Measurements from ENCODE around the gene WIPF3. TPM values are rescaled to one million over a fixed set of nuclear protein-coding genes. Genes with fewer than 3 reads are reported as not detected.

WIPF3 gene
- 0.04 TPM for polyA plus RNA-seq (2013, experiment 1 of 2; ENCODE audit: insufficient read length)
- 0.24 TPM for polyA plus RNA-seq (2013, experiment 2 of 2; ENCODE audit: insufficient read length)

DNA sequence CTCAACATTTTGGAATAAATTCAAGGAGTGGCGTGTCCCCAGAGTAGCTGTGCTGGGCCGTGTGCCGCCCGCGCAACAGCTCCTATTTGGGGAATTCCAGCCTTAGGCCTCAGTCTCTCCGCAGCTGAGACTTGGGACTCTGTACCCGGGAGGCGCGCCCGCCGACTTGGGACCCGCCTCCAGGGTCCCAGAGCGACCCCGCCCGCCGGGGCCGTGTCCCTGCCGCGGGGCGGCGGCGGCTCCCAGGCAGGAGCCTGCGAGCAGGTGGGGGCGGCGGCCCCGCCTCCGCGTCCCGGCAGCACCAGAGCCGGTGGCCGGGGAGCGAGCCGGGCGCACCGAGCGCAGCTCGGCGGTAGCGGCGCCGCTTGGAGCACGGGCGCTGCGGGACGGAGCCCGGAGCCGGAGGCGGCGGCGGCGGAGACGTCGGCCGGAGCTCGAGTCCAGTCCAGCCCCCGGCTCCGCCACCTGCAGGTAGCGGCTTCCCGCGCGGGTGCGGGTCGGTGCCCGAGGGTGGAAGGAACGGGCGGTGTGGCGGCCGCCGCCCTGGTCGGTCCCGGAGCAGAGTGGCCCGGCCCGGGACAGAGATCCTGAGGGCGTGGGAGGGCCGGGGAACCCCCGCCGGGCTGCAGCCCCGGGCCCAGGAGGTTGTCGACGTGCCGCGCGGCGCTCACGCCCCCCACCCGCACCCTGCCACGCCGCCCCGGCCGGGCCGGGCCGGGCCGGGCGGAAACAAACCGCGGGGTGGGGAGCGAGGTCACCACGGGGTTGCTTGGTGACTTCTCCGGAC, at the start of gene WIPF3:
WIPF3 (plus strand) TSS at position 301 of the 787 bp plus-strand sequence. CDS start 28,217 bp downstream, outside the sequence.
- no peak for DNase-seq

- peak; percentile 2 for DNase-seq
Measured at GRCh38 chr7:29763266-29763665, 43.0 kb upstream of the WIPF3 start.

DNA sequence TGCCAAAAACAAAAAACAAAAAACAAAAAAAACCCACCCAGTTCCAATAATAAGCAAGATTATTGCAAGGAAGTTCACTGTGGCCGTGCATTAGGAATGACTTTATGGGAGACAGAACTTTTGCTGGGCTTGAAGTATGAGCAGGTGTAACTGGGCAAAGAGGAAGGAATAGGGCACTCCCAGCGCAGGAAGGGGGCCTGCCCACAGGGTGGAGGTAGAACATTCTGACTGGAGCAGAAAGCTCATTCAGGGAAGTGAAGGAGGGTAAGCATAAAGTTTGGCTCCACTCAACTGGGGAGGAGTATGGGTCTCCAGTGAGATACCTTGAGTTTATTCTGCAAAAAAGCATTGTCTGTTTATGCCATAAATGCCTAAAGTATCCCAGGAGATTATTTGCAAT, 42.1 kb upstream of the WIPF3 start:
- no peak for DNase-seq

GRCh38 chr7:29765490-29765889, 40.8 kb upstream of the WIPF3 start:
- no peak for DNase-seq

- DNase-seq = no peak
Measured at GRCh38 chr7:29770371-29770770, 35.9 kb upstream of the WIPF3 start.

- DNase-seq = no peak
Measured at GRCh38 chr7:29771081-29771816, 35.1 kb upstream of the WIPF3 start.

DNA sequence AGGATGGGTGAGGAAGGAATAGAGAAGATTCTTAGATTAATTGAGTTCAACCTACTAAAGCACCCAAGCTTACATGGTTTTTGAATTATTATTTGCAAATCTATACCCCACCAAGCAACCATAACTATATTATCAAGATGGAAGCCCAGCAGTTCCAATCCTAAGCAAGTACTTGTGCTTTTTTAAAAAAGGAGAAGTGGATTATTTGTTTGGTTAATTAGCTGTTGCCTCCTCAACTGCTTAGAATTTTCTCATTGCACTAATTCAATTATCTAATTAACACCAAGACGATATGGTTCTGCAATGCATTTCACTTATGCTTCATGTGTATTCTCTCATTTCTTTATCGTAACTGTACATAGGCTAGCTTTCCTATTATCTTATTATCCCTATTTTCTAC, 27.3 kb upstream of the WIPF3 start:
- no peak for DNase-seq

DNA sequence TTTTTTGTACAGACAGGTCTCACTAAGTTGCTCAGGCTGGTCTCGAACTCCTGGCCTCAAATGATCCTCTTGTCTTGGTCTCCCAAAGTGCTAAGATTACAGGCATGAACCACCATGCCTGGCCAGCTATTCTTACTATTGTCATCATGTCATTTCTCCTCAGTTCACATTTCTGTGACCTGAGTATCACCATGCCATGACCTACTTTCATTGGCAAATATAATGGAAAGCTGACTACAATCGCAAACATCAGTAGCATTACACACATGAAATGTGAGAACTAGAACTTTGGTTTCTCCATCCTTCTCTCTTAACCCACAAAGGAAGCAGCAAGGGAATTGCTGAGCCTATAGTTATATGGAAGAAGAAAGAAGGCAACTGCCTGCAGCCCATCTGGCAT, 26.0 kb upstream of the WIPF3 start:
- DNase-seq = no peak

DNA sequence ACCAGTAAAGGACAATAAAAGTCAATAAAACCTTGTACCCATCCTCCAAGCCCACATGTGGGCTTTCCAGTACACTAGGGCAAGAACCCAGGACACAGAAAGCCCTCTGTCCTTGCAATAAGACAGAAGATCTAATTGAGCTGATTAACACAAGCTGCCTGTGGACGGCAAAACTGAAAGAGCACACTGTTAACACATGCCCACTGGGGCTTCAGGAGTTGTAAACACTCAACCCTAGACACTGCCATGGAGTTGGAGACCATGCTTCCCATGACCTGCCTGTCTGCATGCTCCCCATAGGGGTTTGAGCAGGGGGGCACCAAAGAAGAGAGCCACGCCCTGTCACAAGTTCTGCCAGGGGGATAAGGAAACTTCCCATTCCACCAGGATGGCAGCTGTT, 22.6 kb upstream of the WIPF3 start:
- DNase-seq = no peak

GRCh38 chr7:29793507-29793906, 12.8 kb upstream of the WIPF3 start:
- no peak for DNase-seq

DNA sequence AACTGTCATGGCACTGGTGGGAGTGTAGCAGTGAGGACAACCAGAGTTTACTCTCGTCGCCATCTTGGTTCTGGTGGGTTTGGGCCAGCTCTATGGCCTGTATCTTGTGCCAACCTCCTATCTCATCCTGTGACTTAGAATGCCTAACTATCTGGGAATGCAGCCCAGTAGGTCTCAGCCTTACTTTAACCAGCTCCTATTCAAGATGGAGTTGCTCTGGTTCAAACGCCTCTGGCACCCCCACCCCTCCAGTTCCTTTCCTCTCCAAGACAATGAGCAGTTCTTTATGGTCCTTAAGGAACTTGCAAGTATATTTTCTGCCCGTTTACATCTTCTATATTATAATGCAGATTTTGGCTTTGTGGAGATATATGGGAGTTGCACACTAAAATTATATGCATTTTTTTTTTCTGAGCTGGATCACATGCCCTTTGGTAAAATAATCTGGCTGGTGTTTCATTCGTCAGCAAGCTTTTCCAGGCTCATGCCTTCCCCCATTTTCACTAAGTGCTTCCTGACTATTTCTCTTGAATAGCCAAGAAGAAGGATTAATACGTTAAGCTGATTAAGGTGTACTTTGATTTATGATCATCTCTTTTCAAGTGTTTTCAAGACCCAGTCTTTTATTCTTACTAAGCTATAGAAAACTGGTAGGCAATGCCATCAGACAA, 11.2 kb upstream of the WIPF3 start:
- DNase-seq = no peak

DNA sequence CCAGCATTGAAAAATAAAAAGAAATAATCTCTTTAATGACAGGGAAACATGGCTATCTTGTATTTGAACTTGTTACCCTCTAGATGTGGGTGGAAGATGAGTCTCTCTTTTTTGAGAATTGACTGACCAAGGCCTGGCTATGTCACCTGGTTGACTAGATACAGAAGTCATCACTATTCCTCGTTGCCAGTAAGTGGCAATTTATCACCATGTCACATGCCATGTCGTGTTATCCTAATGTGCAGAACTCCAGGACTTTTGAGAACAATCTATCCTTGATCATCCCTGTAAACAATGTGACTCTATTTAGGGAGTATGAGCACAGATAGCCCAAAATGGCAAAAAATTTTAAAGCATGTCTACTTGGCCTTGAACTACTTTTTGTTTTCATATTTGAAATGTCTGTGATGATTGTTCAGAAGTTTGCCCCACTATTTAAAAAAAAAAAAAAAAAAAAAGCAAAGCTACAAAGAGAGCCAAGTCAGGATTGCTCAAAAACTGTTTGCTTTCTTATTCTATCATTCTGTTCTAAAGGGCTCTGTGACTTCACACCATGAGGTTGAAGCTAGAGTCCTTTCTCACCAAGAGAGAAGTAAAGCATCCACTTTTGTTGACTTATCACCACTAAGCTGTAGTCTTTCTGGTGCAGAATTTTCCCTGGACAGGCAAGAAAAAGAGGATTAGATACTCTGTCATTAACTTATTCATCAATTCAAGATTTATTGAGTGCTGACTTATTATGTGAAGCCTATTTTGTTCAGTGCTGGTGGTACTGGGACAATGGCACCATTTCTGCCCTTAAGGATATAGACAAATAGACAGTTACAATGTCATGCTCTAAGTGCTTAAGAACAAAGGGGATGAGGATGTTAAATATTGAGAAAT, 10.4 kb upstream of the WIPF3 start:
- DNase-seq = peak; percentile 9

- DNase-seq = no peak
Measured at GRCh38 chr7:29797112-29797944, 9.0 kb upstream of the WIPF3 start.

GRCh38 chr7:29798422-29798821, 7.9 kb upstream of the WIPF3 start:
- DNase-seq = no peak

GRCh38 chr7:29801929-29802328, 4.4 kb upstream of the WIPF3 start:
- no peak for DNase-seq

DNA sequence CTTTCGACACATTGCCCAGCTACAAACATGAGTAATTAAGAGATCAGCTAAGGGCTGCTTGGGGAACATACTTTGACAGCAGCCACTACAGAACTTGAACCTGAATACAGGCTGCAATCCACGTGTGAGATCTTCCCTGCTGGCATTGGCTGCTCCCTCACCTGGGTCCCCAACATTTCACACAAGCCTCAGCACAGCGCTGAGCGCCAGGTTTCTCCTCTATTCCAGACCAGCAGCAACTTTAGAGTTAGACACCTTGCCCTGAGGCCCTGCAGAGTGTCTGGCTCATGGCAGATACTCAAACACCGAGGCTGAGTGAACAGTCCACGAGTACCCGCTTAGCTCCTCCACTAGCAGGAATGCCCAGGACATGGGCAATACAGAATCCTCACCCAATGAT, 1.3 kb upstream of the WIPF3 start:
- no peak for DNase-seq

GRCh38 chr7:29805886-29806207, 461 bp upstream of the WIPF3 start:
- DNase-seq = no peak

- no peak for DNase-seq
Measured at GRCh38 chr7:29806995-29807841, 910 bp downstream of the WIPF3 start.

DNA sequence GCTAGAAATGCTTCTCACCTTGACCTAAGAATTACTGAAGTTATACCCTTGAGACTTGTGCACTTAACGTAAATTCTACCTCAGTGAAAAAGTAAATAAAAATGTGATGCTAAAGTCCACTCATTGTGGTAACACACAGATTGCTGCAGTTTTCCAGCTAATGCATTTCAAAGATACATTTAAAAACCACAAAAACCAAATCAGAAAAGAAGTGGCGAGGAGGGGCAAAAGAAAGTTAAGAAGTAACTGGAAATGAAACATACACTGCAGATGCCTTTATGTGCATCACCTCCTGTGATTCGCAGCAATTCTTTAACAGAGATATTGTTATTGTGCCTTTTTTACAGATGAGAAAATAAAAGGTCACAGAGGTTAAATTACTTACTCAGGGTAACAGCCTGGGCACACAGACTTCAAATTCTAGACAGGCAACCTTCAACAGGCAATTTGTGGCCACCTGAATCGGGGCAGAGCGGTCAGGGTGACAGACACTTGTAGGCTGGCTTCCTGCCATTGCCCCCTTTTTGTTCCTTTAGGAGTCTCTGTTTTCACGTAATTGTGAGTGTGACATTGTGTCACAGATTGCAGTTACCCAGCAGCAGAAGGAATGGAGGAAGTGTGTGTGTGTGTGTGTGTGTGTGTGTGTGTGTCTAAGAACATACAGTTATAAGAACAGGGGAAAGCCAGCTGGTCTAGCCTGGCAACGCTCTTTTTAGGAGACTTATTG, 1.9 kb downstream of the WIPF3 start:
- no peak for DNase-seq

All from fibroblast of skin of back (primary cell).